GM12878 (cell line): ENCODE measurements around the gene ANAPC16. TPM values are rescaled to one million over a fixed set of nuclear protein-coding genes. Genes with fewer than 3 reads are reported as not detected.

Experiments used
- DPF2 ChIP-seq: fragments of 450-650 bp; IDR thresholded peaks from 2 replicates; pipeline ENCODE4 v1.6.1; 2017; ENCODE audit warnings: mild to moderate bottlenecking
- EGR1 ChIP-seq, 2 experiments: IDR thresholded peaks; 1 replicate in 1 of 2; 2 replicates in 1 of 2; pipeline ENCODE4 v1.6.1; 2011 to 2012; ENCODE audit warnings: low read depth in 2 of 2, low read length in 2 of 2, borderline replicate concordance in 1 of 2, mild to moderate bottlenecking in 1 of 2, moderate library complexity in 1 of 2
- GATAD2B ChIP-seq: fragments of 450-650 bp; conservative IDR thresholded peaks from 2 replicates; pipeline ENCODE4 v1.6.1; 2017; ENCODE audit warnings: low read depth, mild to moderate bottlenecking, moderate library complexity
- KAT2A ChIP-seq: conservative IDR thresholded peaks from 2 replicates; pipeline ENCODE4 v1.6.1; 2011; ENCODE audit warnings: low read depth, low read length; ENCODE audit not compliant: control insufficient read depth
- NFXL1 ChIP-seq: fragments of 450-650 bp; IDR thresholded peaks from 2 replicates; pipeline ENCODE4 v1.6.1; 2017; ENCODE audit warnings: antibody characterized with exemption, mild to moderate bottlenecking, borderline replicate concordance
- NR2F1 ChIP-seq: fragments of 450-650 bp; conservative IDR thresholded peaks from 2 replicates; pipeline ENCODE4 v1.6.1; 2017; ENCODE audit warnings: mild to moderate bottlenecking
- PKNOX1 ChIP-seq: fragments of 450-650 bp; IDR thresholded peaks from 2 replicates; pipeline ENCODE4 v1.6.1; 2016; ENCODE audit warnings: mild to moderate bottlenecking
- POU2F2 ChIP-seq: IDR thresholded peaks from 3 replicates; pipeline ENCODE4 v1.6.1; 2011; ENCODE audit warnings: low read depth, mild to moderate bottlenecking, low read length, borderline replicate concordance
- RBBP5 ChIP-seq: fragments of 200-600 bp; sonication (generic); conservative IDR thresholded peaks from 2 replicates; pipeline ENCODE4 v1.6.1; 2016
- RELB ChIP-seq: fragments of 450-650 bp; IDR thresholded peaks from 2 replicates; pipeline ENCODE4 v1.6.1; 2017; ENCODE audit warnings: low read depth, mild to moderate bottlenecking, moderate library complexity
- RUNX3 ChIP-seq: IDR thresholded peaks from 2 replicates; pipeline ENCODE4 v1.6.1; 2012; ENCODE audit warnings: low read length, inconsistent platforms
- SP1 ChIP-seq: IDR thresholded peaks from one replicate; pipeline ENCODE4 v1.6.1; 2011; ENCODE audit warnings: low read depth, low read length
- TAF1 ChIP-seq: IDR thresholded peaks from 2 replicates; pipeline ENCODE4 v1.6.1; 2011; ENCODE audit warnings: mild to moderate bottlenecking, low read depth, low read length, borderline replicate concordance
- WRNIP1 ChIP-seq: IDR thresholded peaks from 2 replicates; pipeline ENCODE4 v1.6.1; 2011; ENCODE audit warnings: low read depth, low read length, improper control_type of control experiment, borderline replicate concordance
- YY1 ChIP-seq: IDR thresholded peaks from 2 replicates; pipeline ENCODE4 v1.6.1; 2011; ENCODE audit warnings: low read depth, mild to moderate bottlenecking, low read length
- ZNF207 ChIP-seq: fragments of 450-650 bp; IDR thresholded peaks from 2 replicates; pipeline ENCODE4 v1.6.1; 2014; ENCODE audit warnings: antibody characterized with exemption, mild to moderate bottlenecking, borderline replicate concordance
- ZNF687 ChIP-seq: fragments of 450-650 bp; IDR thresholded peaks from 2 replicates; pipeline ENCODE4 v1.6.1; 2017; ENCODE audit warnings: mild to moderate bottlenecking, moderate library complexity
- polyA plus RNA-seq, 11 experiments: library from polyadenylated mRNA; depleted of rRNA in 4 of 11; unstranded in 6 of 11; stranded (reverse) in 5 of 11; fragments of >200 nt; fragmentation: Nextera tagmentation in 4 of 11; fragmentation: Illumina TruSeq in 1 of 11; extraction: Ambion mirVana in 4 of 11; extraction: Trizol in 1 of 11; gene quantifications; 1 replicate in 1 of 11; 2 replicates in 10 of 11; pipeline versions ENCODE4 v1.2.1 to v1.2.3, GENCODE V29; 2011 to 2016; ENCODE audit warnings: inconsistent platforms in 2 of 11, missing spikeins in 2 of 11, low read depth in 1 of 11
- total RNA-seq, 4 experiments: library from RNA; depleted of rRNA in 3 of 4; stranded (reverse); fragments of >200 nt in 3 of 4; fragmentation: Illumina TruSeq in 1 of 4; extraction: Trizol in 1 of 4; gene quantifications; 2 replicates each; pipeline versions ENCODE4 v1.2.1 to v1.2.3, GENCODE V29; 2013 to 2021

ANAPC16 gene
- total and polyA plus RNA-seq, 10 of the 15 experiments (the other 5 are each of a cell fraction or from before 2014, with no cell fraction given), result 66.9 to 208 (median 134) TPM

- TF ChIP-seq ZNF687 (peak; percentile 95), GATAD2B (peak; percentile 82), RUNX3 (peak; percentile 57), YY1 (peak; percentile 49; the same call in 1 of the 2 replicates), PKNOX1 (peak; percentile 71), ZNF207 (0 out of 2 replicates have a peak, but pooled peaks have one; percentile 58), KAT2A (no peak), NR2F1 (peak; percentile 93), WRNIP1 (no peak), NFXL1 (no peak), RELB (peak; percentile 80; the same call in 1 of the 2 replicates), EGR1 (IDR thresholded peaks at IDR 0.05; ENCODE audit: borderline replicate concordance in 1 of 2, low read depth in 2 of 2, low read length in 2 of 2) (peak; percentile 49 to 89; a peak in 2 of 3 replicates), POU2F2 (peak; percentile 43; the same call in 1 of the 3 replicates), RBBP5 (no peak), DPF2 (peak; percentile 54; the same call in 1 of the 2 replicates), SP1 (peak; percentile 71), TAF1 (peak; percentile 60)
These were observed at the start of gene ANAPC16, which contains the start of gene ASCC1 (continued) for GRCh38 chr10:72215611-72216549.
